GM12891 (cell line): ENCODE data around the gene UGT2B7.

Experiments used
- DNase-seq: peaks from one replicate; pipeline ENCODE4 v3.0.0; 2011; ENCODE audit warnings: low spot score; ENCODE audit not compliant: insufficient read length
- FAIRE-seq: peaks from 2 replicates; lab custom pipeline; 2011; peaks lifted over from hg19 to GRCh38; lab: Jason Lieb, UNC
- PAX5 ChIP-seq: IDR thresholded peaks from 2 replicates; pipeline ENCODE4 v1.6.1; 2011; ENCODE audit warnings: low read length, moderate library complexity, mild to moderate bottlenecking; ENCODE audit not compliant: insufficient read depth, severe bottlenecking
- POLR2A ChIP-seq: IDR thresholded peaks from 2 replicates; pipeline ENCODE4 v1.6.1; 2011; ENCODE audit warnings: low read depth, low read length, control low read depth
- POLR2AphosphoS5 ChIP-seq: IDR thresholded peaks from 2 replicates; pipeline ENCODE4 v1.6.1; 2011; ENCODE audit warnings: low read depth, low read length, control low read depth
- POU2F2 ChIP-seq: IDR thresholded peaks from 2 replicates; pipeline ENCODE4 v1.6.1; 2011; ENCODE audit warnings: low read depth, mild to moderate bottlenecking, control low read depth, low read length, moderate library complexity
- SPI1 ChIP-seq: IDR thresholded peaks from 2 replicates; pipeline ENCODE4 v1.6.1; 2011; ENCODE audit warnings: low read depth, low read length, control low read depth
- TAF1 ChIP-seq: IDR thresholded peaks from 2 replicates; pipeline ENCODE4 v1.6.1; 2011; ENCODE audit warnings: low read depth, low read length, control low read depth

UGT2B7 gene

GRCh38 chr4:69115851-69116213, 19.6 kb downstream of the UGT2B7 start:
- FAIRE-seq (no peak), DNase-seq (no peak)
- TF ChIP-seq POU2F2 (no peak), TAF1 (no peak), POLR2AphosphoS5 (no peak), SPI1 (no peak), POLR2A (no peak), PAX5 (no peak)

DNA sequence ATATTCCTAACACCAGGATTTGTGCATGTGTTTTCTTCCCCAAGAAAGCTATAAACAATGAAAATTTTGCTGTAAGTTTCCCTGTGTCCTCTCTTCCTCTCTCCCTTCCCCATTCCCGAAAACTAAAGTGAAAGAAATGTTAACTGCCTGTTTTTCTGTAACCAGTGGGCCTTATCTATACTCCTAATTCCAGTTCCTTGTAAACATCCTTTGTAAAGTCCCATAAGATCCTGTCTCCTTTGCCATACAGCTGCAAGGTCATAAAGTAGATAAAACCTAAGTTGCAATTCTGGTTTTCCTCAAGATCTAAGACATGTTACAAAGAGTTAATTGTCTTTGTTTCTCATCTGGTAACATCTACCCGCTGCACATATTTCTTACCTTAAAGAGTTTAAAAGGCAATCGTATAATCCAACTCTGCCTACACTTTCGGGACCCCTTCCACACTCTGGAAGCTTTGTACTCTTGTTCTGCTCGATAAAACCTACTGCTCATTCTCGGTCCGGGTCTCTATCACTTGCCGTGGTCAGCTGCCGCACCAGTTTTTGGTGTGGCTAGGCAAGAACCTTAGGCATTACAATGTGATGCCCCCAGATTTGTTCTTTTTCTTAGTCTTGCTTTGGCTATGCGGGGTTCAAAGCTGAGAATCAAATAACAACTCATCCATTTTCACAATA, 20.5 kb downstream of the UGT2B7 start:
- DNase-seq (no peak), FAIRE-seq (no peak)
- TF ChIP-seq PAX5, result no peak
- no peak for TF ChIP-seq POLR2A
- no peak for TF ChIP-seq POU2F2
- no peak for TF ChIP-seq TAF1
- no peak for TF ChIP-seq SPI1
- no peak for TF ChIP-seq POLR2AphosphoS5

- FAIRE-seq (no peak), DNase-seq (no peak)
- TF ChIP-seq TAF1, result no peak
- no peak for TF ChIP-seq POLR2AphosphoS5
Measured at GRCh38 chr4:69120870-69121269, 24.6 kb downstream of the UGT2B7 start.

- no peak for DNase-seq
- TF ChIP-seq SPI1 (0 out of 2 replicates have a peak, but pooled peaks have one; percentile 17), POU2F2 (no peak), POLR2A (no peak)
- no peak for FAIRE-seq
Measured at GRCh38 chr4:69122476-69122875, 26.2 kb downstream of the UGT2B7 start.

DNA sequence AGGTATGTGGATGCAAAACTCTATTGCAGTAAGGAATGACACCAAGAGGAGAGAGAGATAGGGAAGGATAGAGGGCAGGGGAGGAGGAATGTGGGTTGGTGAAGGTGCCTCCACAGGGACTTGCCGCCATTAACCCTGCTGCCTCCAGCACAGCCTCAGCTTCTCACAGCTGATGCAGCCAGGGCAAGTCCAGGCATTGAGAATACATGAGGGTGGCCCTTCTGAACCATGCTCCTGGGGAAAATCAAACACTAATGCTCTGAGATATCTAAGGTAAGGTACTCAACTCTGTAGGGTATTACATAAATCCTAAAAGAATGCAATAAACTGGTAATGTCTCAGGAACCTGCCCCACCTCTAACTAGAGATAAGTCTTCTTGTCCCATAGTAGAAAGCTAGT, 28.7 kb downstream of the UGT2B7 start:
- TF ChIP-seq POLR2A (no peak), POU2F2 (no peak), TAF1 (no peak), POLR2AphosphoS5 (no peak), SPI1 (no peak), PAX5 (no peak)
- no peak for DNase-seq
- FAIRE-seq, result no peak

DNA sequence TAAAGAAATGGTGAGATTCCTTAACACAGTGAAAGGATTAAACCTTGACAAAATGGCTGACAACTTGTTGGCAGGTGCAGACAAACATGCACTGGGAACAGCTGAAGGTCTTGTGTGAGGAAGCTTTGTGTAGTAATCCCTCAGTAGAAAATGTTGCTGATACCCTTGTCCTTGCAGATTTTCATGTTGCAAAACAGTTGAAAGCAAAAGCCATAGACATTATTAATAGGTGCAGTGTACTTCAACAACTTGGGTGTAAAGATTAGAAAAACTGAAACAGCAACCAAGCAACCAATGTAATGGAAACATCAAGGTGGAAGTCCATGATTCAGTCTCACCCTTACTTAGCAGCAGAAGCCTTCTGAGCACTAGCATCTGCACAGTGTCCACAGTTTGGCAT, 29.8 kb downstream of the UGT2B7 start:
- TF ChIP-seq POLR2AphosphoS5 (no peak), SPI1 (no peak), TAF1 (no peak), PAX5 (no peak)
- DNase-seq (no peak), FAIRE-seq (no peak)

- FAIRE-seq, result no peak
- TF ChIP-seq SPI1 (no peak), POU2F2 (no peak), POLR2AphosphoS5 (no peak), TAF1 (no peak), POLR2A (no peak)
Measured at GRCh38 chr4:69133993-69134392, 37.7 kb downstream of the UGT2B7 start.

GRCh38 chr4:69134471-69134870, 38.2 kb downstream of the UGT2B7 start:
- no peak for FAIRE-seq
- no peak for DNase-seq

More at GRCh38 chr4:69133993-69134392, 37.7 kb downstream of the UGT2B7 start:
- no peak for DNase-seq

GRCh38 chr4:69141320-69141719, 45.0 kb downstream of the UGT2B7 start:
- TF ChIP-seq POU2F2 (no peak), PAX5 (no peak), SPI1 (no peak), POLR2A (no peak), TAF1 (no peak), POLR2AphosphoS5 (no peak)
- DNase-seq (no peak), FAIRE-seq (no peak)

More at GRCh38 chr4:69134471-69134870, 38.2 kb downstream of the UGT2B7 start:
- no peak for TF ChIP-seq PAX5
- no peak for TF ChIP-seq POLR2AphosphoS5
- TF ChIP-seq POU2F2, result no peak
- no peak for TF ChIP-seq POLR2A
- TF ChIP-seq TAF1, result no peak
- TF ChIP-seq SPI1, result no peak

GRCh38 chr4:69147334-69147733, 51.1 kb downstream of the UGT2B7 start:
- TF ChIP-seq PAX5 (no peak), POLR2AphosphoS5 (no peak), SPI1 (no peak), POU2F2 (no peak), TAF1 (no peak), POLR2A (no peak)
- DNase-seq (no peak), FAIRE-seq (no peak)

DNA sequence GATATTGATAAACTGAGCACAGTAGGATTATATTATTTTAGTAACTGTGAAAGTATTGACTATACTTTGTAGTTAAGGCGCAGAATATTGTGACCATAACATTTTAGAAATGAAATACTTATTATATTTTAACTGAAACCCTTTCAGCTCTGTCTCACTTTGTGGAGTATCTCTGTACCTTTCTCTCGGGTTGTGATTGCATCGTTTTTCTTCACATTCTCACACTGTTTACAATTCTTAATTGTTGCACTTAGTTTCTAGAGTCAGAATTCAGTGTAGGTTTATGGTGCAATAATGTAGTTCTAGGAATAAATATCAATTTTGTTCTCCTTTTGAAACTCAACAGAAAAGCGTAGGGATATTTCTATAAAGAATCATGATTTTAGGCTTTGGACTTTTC, 57.7 kb downstream of the UGT2B7 start:
- no peak for FAIRE-seq

More for the DNA sequence above, 57.7 kb downstream of the UGT2B7 start:
- no peak for DNase-seq
- TF ChIP-seq POU2F2 (no peak), SPI1 (no peak), PAX5 (no peak), TAF1 (no peak), POLR2A (no peak), POLR2AphosphoS5 (no peak)
